Kidney (tissue), 14 donors: Measurements from ENCODE around the gene MEPCE. TPM values are rescaled to one million over a fixed set of nuclear protein-coding genes. Genes with fewer than 3 reads are reported as not detected.

ENCODE experiments used
- DNase-seq, 5 donors: peaks; one replicate each; pipeline ENCODE4 v3.0.0-alpha.2; 2013 to 2020
- FAIRE-seq: peaks from 2 replicates; lab custom pipeline; 2012; peaks lifted over from hg19 to GRCh38; lab: Jason Lieb, UNC
- H3K27ac ChIP-seq, 2 donors: one replicate each; pipeline ENCODE4 v1.7.0; 2013; ENCODE audit warnings: low read depth in 2 of 2, low read length in 2 of 2, inconsistent platforms in 1 of 2
- H3K27me3 ChIP-seq: one replicate; pipeline ENCODE4 v1.7.1; 2013; ENCODE audit warnings: low read length, inconsistent platforms; ENCODE audit not compliant: control insufficient read depth, insufficient read depth
- H3K36me3 ChIP-seq, 3 donors: one replicate each; pipeline versions ENCODE4 v1.7.0 to v1.7.1; 2013; ENCODE audit warnings: low read length in 3 of 3, control low read depth in 1 of 3, inconsistent platforms in 1 of 3; ENCODE audit not compliant: insufficient read depth in 3 of 3, control insufficient read depth in 2 of 3
- H3K4me1 ChIP-seq, 3 donors: one replicate each; pipeline versions ENCODE4 v1.7.0 to v1.7.1; 2013; ENCODE audit warnings: low read length in 3 of 3, inconsistent platforms in 1 of 3, low read depth in 1 of 3; ENCODE audit not compliant: control insufficient read depth in 2 of 3, insufficient read depth in 2 of 3
- H3K4me3 ChIP-seq, 3 donors: one replicate each; pipeline versions ENCODE4 v1.7.0 to v1.8.1; 2013; ENCODE audit warnings: low read length in 3 of 3, control low read depth in 1 of 3, inconsistent platforms in 1 of 3
- H3K9ac ChIP-seq, 3 donors: one replicate each; pipeline versions ENCODE4 v1.7.0 to v1.7.1; 2013; ENCODE audit warnings: low read length in 3 of 3, control low read depth in 1 of 3, inconsistent platforms in 1 of 3
- H3K9me3 ChIP-seq, 3 donors: one replicate each; pipeline versions ENCODE4 v1.7.0 to v1.7.1; 2013; ENCODE audit warnings: low read length in 3 of 3, control low read depth in 1 of 3, inconsistent platforms in 1 of 3; ENCODE audit not compliant: control insufficient read depth in 2 of 3, insufficient read depth in 1 of 3
- CTCF ChIP-seq: IDR thresholded peaks from 3 replicates; pipeline ENCODE4 v1.5.1; 2012; ENCODE audit warnings: mild to moderate bottlenecking, moderate library complexity, borderline replicate concordance; ENCODE audit not compliant: insufficient read depth; ENCODE audit errors: extremely low read depth
- intact Hi-C: fragments of 100-400 bp; cut with DNase I; formaldehyde crosslinking; loops from one replicate; pipeline ENCODE4 v1.11.1; 2022
- polyA plus RNA-seq: library from polyadenylated mRNA; stranded (reverse); fragments of 350-450 nt; fragmentation: Illumina TruSeq; extraction: RNeasy Lipid Tissue Mini Kit (QIAGEN cat#74804); gene quantifications from one replicate; pipeline ENCODE4 v1.2.3, GENCODE V29; 2014; ENCODE audit warnings: low read depth, low replicate concordance; ENCODE audit not compliant: insufficient read depth
- total RNA-seq: library from RNA; stranded (reverse); fragmentation: NEBNext Ultra II Directional; extraction: Animal tissue kit (Norgen Biotek cat#: 25700); gene quantifications from one replicate; pipeline ENCODE4 v1.2.1, GENCODE V29; 2021
- donor health status: control.
- donor health status: control.
- donor health status: control.
- donor health status: control.
- donor health status: control.
- donor health status: DM: yes; HTN: yes; CAD: no.
- donor health status: Normal renal cell carcinoma (clear cell type).

The MEPCE gene
- total and polyA plus RNA-seq, 2 donors from 2014 or later, result 33.4 to 47.2 TPM

DNA sequence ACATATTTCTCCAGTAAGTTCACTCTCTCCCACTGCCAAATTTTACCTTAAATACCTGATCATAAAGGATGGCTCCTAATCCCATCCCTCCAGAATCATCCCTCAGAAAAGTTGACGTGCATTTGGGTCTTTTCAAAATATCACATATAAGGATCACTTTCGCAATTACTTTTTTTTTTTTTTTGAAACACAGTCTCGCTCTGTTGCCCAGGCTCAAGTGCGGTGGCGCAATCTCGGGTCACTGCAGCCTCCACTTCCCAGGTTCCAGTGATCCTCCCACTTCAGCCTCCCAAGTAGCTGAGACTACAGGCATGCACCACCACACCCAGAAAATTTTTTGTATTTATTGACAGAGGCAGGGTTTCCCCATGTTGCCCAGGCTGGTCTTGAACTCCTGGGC lies 18.5 kb upstream of the MEPCE start:
- Histone ChIP-seq H3K36me3 (peaks cover 0 to 4% (median 0%) of the 10 kb centered on the region in 3 donors), H3K27ac (no peak overlapping the region), H3K9me3 (no peaks in the 10 kb centered on the region), H3K4me3 (no peak overlapping the region), H3K27me3 (no peaks in the 10 kb centered on the region), H3K9ac (no peak overlapping the region), H3K4me1 (peaks cover 0 to 2% (median 0%) of the 10 kb centered on the region in 3 donors)
- DNase-seq (no peak), FAIRE-seq (no peak)
- intact Hi-C loops, result no loop called here
- no peak for TF ChIP-seq CTCF

GRCh38 chr7:100413346-100413745 lies 16.3 kb upstream of the MEPCE start:
- Histone ChIP-seq H3K27ac (no peak overlapping the region), H3K4me1 (peaks cover 0 to 2% (median 0%) of the 10 kb centered on the region in 3 donors), H3K4me3 (no peak overlapping the region), H3K27me3 (no peaks in the 10 kb centered on the region), H3K9me3 (no peaks in the 10 kb centered on the region), H3K9ac (no peak overlapping the region), H3K36me3 (peaks cover 0 to 4% (median 0%) of the 10 kb centered on the region in 3 donors)
- FAIRE-seq, result no peak
- intact Hi-C loops, result no loop called here
- no peak for TF ChIP-seq CTCF
- DNase-seq, result no peak

GRCh38 chr7:100413889-100414288 lies 15.7 kb upstream of the MEPCE start:
- Histone ChIP-seq H3K9me3 (no peaks in the 10 kb centered on the region), H3K27me3 (no peaks in the 10 kb centered on the region), H3K27ac (no peak overlapping the region), H3K36me3 (peaks cover 0 to 4% (median 0%) of the 10 kb centered on the region in 3 donors), H3K4me3 (no peak overlapping the region), H3K4me1 (peaks cover 0 to 2% (median 0%) of the 10 kb centered on the region in 3 donors), H3K9ac (no peak overlapping the region)
- DNase-seq, result no peak
- FAIRE-seq, result no peak
- TF ChIP-seq CTCF, result no peak
- intact Hi-C loops, result no loop called here

- Histone ChIP-seq H3K36me3 (peaks cover 0 to 4% (median 0%) of the 10 kb centered on the region in 3 donors), H3K9ac (no peak overlapping the region), H3K27me3 (no peaks in the 10 kb centered on the region), H3K27ac (no peak overlapping the region), H3K4me1 (peaks cover 0 to 2% (median 0%) of the 10 kb centered on the region in 3 donors), H3K9me3 (no peaks in the 10 kb centered on the region), H3K4me3 (no peak overlapping the region)
- DNase-seq, result no peak
- intact Hi-C loops, result no loop called here
- FAIRE-seq, result no peak
- no peak for TF ChIP-seq CTCF
Measured at GRCh38 chr7:100415448-100415847, 14.2 kb upstream of the MEPCE start.
